Activated CD4-positive, alpha-beta T cell treated with anti-CD3 and anti-CD28 coated beads, Interleukin-2, amount 50 U/mL, for 16 hours (primary cell): Measurements from ENCODE around the gene PLA2G3.

Experiments
- DNase-seq: peaks from one replicate; pipeline ENCODE4 v3.0.0-alpha.2; 2020

The PLA2G3 gene

DNA sequence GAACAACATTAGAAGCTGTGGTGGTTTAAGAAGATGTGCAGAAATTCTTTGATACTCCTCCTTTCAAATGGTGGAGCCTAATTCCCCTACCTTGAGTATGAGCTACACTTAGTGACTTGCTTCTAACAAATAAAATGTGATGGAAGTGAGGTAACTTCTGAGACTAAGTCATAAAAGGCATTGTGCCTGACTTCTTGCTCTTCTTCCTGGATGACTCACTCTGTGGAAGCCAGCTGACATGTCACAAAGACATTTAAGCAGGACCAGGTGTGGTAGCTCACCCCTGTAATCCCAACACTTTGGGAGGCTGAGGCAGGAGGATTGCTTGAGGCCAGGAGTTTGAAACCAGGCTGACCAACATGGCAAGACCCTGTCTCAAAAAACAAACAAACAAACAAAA lies 3.9 kb upstream of the PLA2G3 start:
- DNase-seq, result peak; percentile 25

DNA sequence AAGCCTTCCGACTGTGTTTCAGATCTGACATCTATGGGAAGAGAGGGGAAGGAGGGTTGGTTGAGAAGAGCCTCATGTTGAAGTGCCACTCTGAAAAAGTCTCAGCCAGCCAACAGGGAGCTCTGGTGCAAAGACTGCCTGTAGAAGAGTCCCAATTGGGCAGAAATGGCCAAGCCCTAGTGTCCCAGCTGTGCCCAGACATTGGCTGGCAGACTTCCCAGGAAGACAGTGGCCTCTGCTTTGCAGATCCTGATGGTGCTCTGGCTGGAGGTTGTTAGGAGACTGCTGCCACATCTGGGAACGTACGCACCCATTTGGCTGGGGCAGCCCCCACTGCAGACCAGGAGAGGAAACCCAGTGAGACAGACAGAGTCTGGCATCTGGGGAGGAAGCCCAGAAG lies 3.2 kb upstream of the PLA2G3 start:
- no peak for DNase-seq

DNA sequence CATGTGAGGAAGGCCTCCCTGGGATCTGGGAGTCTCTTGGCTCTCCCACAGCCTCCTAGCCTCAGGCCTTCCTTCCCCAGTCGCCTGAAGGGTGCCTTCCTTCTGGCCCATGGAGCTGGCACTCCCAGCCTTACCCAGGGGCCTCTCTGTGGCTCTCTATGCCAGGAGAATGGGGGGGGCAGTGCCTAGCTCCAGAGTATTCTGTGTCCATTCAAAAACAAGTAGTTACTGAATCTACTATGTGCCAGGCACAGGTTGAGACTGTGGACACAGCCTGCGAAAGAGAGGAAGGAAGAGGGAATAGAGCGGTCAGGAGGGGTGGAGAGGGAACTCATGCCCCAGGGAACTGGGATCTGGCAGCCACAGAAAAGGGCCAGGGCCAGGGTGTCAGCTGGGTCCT lies 2.7 kb upstream of the PLA2G3 start:
- DNase-seq, result no peak

DNA sequence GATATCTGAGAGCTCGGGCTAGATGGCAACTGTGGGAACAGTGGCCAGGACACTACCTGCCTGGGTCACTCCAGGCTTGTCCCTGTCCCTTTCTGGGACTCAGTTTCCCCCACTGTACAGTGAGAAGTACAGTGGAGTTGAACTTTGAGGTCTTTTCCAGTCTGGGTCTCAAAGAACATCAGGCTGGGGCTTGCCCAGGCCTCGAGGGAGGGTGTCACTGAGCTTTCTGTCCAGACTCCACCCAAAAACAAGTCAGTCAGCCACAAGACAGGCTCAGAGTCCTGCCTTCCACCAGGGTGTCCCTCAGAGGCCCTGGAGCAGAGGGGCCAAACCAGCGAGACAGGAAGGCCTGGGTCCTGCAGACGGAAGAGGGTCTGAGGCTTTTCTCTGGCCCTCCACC lies 2.0 kb upstream of the PLA2G3 start:
- DNase-seq, result no peak

DNA sequence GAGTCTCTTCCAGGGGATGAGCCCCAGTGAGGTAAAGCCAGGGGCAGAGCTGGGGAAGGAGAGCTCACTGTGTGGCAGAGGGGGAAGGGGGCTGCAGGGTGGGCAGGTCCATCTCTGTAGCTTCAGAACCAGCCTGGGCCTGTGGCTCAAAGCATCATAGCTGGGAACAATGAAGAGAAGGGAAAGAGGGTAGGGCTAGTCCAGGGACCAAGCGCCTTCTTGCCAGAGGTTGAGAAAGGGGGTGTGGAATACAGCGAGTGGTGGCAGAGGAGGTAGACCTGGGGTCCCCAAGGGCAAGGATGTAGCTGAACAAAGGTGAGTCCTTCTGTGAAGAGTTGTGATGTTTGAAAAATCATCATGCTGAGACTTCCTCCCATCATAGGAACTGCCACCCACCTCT lies 1.2 kb upstream of the PLA2G3 start:
- no peak for DNase-seq

DNA sequence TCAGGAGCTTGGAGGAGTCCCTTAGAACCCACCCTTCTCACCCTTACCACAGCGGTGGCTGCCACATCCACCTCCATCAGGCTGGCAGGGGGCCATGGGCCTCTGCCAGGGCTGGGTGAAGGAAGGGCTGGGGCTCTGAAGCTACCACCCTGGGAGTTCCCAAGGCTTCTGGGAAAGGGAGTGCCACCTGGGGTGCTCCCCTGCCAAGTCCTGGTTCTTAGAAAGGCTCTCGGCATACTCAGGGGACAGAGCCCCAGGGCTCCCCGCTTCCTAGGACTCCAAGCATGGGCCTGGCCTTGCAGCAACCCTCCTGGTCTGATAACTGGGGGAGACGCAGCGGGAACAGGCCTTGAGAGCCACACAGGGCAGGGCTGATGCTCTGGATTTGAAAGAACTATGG lies 438 bp upstream of the PLA2G3 start:
- DNase-seq, result no peak

DNA sequence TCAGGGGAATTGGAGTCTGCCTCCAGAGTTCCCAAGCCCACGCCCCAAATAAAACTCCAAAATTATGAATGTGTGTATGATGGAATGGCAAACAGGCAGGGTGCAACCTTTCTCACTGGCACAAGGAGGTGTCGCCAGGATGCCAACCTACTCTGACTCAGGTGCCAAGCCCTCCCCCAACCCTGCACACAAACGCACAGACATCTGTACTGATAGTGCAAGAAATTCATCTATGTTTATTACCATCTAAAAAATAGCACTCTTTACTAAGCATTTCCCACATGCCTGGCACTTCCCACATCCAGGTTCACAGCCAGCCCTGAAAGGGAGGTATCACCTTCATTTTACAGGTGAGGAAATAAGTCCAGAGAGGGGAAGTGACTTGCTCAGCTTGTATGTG lies 1.2 kb downstream of the PLA2G3 start:
- no peak for DNase-seq

DNA sequence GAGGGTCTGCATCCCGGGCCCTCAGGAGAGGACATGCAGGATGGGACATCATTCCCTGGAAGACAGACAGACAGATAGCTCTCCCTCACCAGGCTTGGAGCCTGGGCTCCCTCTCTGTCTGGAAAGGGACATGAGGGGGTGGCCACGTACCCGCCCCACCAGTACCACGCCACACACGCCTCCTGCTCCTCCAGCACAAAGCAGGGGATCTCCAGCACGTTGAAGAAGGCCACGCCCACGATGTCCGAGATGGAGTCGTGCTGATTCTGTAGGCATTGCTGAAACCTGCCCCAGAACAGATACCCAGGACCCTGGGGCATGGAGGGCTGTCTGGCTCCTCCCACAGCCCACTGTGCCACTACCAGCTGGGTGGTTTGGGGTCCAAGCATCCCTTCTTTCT lies 2.2 kb downstream of the PLA2G3 start:
- DNase-seq, result no peak

DNA sequence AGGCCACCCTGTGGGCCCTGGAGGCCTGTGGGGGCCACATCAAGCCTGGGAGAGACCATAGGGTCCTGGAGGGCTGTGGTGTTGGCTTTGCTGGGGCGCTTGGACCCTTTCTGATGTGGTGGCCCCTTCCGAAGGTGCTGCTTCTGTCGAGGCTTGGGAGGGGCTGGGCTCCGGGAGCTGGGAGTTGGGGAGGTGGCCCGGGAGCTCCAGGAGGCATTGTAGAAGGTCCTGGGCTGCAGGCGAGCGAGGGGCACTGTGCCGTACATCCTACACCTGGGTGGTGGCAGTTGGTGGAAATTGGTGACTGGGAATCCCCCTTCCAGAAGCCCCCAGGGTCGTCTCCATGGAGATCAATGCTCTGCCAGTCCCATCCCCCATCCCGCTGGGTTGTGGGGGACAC lies 2.6 kb downstream of the PLA2G3 start:
- DNase-seq, result no peak

DNA sequence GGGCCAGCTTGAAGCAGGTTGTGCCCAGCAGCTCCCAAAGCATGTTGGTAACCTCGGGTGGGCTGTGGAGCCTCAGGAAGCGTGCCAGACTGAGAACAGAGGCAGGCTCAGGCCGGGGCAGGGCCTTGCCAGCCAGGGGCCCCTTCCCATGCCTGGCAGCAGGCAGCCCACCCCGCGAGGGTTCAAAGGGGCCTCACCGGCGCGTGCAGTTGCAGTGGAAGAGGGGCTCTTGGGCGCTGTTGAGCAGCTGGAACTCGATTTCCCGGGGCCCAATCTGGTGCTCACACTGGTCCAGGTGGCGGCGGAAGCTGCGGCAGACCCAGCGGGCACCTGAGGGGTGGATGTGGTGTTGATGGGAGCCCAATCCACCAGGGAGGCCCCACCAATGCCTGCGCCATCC lies 3.6 kb downstream of the PLA2G3 start:
- no peak for DNase-seq

DNA sequence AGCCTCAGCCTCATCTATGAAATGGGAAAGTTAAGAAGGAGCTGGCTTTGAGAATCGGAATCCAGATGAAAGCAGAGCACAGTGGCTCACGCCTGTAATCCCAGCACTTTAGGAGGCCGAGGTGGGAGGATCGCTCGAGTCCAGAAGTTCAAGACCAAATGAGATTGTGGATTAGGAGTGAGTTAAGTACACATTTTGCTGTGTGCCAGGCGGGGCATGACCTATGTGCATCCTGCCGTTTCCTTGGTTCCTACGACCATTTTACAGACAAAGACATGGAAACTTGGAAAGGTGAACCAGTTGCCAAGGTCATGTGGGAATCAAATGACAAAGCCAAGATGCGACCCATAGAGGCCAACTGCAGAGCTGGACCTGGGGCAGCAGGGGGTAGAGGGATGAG lies 4.2 kb downstream of the PLA2G3 start:
- no peak for DNase-seq

DNA sequence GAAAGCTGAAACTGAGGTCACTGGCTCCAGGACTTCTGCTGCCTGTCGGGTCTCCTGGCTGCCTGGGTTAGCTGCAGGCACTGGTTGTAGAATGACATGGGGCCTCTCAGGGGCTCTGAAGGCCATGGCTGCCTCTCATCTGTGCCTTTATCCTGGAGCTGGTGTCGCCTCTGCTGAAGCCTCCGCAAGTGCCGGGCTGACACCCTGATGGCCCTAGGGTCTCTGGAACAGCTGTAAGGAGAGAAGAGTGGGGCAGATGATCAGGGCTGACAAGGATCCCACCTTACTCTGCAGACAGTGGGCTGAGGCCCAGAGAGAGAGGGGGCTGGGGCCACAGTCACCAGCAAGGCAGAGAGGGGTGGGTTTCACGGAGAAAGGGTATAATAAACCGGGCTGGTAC lies 4.6 kb downstream of the PLA2G3 start:
- no peak for DNase-seq

DNA sequence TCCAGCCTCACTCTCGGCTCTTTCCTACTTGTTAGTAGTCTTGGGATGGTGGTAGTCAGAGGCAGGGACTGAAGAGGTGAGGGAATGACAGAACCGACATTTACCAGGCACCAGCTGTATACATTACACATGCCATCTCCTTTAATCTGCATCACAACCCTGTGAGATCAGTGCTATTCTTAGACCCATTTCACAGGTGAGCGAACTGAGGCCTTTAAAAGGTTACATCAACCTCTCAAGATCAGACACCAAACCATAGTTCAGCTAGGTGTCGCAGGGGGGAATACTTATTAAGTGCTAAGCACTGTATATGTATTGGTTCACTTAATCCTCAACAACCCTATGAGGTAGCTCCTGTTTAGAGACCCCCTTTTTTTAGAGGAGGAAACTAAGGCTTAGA lies 5.6 kb downstream of the PLA2G3 start:
- no peak for DNase-seq

DNA sequence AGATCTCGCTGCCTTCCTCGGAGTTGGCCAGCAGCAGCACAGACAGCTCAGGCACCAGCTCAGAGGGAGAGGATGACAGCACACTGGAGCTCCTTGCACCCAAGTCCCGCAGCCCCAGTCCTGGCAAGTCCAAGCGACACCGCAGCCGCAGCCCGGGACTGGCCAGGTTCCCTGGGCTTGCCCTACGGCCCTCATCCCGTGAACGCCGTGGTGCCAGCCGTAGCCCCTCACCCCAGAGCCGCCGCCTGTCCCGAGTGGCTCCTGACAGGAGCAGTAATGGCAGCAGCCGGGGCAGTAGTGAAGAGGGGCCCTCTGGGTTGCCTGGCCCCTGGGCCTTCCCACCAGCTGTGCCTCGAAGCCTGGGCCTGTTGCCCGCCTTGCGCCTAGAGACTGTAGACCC lies 6.4 kb downstream of the PLA2G3 start:
- DNase-seq, result no peak

DNA sequence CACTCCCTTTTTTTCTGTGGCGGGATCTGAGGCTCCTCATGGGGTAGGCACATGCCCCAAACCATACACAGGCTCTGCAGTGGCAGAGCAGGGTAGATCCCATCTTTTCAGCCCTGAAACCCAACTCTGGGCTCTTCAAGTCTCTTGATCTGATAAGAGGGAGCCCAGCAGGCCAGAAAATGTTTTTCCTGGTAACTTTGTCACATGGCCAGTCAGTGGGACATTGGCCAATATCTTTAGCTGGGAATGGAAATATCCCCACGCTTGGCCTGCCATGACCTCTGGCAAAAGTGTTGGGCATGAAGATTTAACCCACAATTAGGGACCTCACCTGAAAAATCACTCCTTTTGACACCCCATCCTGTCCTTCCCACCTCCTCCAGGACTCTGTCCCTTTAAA lies 9.4 kb downstream of the PLA2G3 start:
- DNase-seq, result no peak

DNA sequence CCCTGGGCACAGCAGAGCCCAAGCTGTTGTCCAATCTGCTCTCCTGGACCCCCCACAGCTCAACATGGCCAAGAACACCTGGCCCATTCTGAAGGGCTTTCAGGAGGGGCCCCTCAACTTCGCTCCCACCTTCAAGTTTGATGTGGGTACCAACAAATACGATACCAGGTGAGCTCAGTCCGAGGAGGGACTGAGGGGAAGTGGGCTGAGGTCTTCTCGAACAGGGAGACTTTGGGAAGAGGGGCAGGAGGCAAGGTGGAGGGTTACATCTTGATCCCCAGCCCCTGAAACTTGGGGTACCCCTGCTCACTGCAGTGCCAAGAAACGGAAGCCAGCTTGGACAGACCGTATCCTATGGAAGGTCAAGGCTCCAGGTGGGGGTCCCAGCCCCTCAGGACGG lies 12.2 kb downstream of the PLA2G3 start:
- DNase-seq, result no peak

DNA sequence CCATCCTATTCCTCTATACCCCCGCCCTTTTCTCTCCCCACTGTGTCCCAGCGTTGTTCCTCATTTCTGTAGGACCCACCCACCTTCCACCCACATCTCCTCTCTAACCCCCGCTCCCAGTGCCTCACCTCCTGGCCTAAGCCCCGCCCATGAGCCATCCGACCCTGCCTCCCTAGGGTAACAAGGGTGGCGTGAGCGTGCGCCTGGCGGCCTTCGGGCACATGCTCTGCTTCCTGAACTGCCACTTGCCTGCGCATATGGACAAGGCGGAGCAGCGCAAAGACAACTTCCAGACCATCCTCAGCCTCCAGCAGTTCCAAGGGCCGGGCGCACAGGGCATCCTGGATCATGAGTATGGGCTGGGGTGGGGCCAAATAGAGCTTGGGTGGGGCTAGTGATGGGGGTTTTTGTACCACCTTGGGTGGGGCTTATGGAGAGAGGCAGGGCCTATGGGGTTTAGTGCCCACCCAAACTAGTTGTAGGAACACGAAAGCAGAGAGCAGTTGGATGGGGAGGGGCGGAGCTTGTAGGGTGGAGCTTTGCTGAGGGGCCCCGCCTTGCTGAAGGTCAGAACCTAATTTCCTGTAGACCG lies 13.0 kb downstream of the PLA2G3 start:
- DNase-seq, result no peak

DNA sequence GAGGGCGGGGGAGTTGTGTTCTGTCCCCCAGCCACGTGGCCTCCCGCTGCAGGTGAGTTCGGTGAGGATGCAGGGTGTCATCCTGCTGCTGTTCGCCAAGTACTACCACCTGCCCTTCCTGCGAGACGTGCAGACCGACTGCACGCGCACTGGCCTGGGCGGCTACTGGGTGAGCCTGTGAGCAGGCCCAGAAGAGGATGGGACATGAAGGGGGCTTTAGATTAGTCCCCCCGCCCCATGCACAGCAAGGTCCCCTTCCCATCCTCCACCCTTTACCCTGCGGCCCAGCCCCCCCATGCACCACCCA lies 13.5 kb downstream of the PLA2G3 start:
- DNase-seq, result no peak

DNA sequence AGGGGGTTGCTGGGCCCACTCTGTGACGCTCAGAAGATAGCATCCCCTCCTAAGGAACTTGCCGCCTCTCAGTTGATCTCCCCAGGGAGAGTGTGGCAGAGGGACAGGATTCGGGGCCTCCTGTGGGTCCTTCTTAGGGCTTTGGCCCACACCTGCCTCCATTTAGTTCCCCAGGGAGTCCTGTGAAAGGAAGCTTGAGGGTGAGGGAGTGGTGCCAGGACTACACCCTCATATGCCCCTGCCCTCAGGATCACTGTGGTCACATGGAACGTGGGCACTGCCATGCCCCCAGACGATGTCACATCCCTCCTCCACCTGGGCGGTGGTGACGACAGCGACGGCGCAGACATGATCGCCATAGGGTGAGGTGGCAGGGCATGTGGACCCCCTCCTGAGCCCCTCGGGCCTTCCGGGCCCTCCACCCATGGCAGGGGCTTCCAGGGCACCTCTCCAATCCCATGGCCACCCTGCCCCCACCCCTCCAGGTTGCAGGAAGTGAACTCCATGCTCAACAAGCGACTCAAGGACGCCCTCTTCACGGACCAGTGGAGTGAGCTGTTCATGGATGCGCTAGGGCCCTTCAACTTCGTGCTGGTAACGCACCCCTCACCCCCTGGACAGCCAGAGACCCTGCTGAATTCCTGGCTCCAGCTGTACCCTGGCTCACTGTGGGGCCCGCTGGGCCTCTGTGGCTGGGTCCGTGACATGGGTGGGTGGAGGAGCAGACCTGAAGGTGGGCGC lies 14.0 kb downstream of the PLA2G3 start:
- no peak for DNase-seq

DNA sequence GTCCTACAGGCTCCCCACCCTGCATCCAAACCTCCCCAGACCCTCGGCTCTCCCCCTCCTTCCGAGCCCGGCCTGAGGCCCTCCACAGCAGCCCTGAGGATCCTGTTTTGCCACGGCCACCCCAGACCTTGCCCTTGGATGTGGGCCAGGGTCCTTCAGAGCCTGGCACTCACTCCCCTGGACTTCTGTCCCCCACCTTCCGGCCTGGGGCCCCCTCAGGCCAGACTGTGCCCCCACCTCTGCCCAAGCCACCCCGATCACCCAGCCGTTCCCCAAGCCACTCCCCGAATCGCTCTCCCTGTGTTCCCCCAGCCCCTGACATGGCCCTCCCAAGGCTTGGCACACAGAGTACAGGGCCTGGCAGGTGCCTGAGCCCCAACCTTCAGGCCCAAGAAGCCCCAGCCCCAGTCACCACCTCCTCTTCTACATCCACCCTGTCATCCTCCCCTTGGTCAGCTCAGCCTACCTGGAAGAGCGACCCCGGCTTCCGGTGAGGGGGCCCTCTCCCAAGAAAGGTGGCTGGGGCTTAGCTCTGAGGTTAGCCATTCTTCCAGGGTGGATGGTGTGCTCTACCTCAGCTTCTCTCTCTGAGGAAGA lies 14.7 kb downstream of the PLA2G3 start:
- no peak for DNase-seq

DNA sequence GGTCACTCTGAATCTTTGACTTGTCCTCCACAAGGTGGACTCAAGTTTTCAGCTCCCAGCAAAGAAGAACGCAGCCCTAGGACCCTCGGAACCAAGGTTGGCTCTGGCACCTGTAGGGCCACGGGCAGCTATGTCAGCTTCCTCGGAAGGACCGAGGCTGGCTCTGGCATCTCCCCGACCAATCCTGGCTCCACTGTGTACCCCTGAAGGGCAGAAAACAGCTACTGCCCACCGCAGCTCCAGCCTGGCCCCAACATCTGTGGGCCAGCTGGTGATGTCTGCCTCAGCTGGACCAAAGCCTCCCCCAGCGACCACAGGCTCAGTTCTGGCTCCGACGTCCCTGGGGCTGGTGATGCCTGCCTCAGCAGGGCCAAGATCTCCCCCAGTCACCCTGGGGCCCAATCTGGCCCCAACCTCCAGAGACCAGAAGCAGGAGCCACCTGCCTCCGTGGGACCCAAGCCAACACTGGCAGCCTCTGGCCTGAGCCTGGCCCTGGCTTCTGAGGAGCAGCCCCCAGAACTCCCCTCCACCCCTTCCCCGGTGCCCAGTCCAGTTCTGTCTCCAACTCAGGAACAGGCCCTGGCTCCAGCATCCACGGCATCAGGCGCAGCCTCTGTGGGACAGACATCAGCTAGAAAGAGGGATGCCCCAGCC lies 15.4 kb downstream of the PLA2G3 start:
- no peak for DNase-seq

DNA sequence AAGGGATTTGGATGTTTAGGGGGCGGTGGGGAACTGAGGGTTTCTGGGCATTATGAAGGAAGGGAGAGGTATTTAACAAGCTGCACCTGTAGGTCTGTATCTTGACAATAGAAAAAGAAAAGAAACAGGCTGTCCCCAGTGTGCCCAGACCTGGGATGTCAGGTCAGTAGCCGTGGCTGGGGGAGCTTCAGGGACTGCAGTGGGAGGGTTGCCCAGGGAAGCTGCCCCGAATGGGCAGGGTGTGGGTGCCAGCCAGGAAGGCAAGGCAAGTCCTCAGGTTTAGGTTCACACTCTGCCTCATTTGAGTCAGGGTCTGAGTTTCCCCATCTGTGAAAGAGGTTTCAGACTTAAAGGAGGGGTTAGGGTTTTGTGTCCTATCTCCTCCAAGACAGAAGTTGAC lies 16.0 kb downstream of the PLA2G3 start:
- no peak for DNase-seq

DNA sequence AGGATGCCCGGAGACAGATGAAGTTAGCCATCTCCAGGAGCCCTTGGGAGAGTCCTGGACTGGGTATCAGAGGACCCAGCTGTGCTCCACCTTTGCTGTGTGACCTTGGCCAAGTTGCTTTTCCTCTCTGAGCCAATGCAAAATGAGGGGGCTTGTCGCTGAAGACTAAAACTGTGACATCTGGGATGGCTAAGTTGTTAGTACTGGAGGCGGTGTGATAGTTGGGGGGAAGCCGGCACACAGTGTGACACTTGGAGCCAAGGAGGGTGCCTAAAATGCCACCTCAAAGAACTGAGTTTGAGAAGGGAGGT lies 17.1 kb downstream of the PLA2G3 start:
- no peak for DNase-seq

DNA sequence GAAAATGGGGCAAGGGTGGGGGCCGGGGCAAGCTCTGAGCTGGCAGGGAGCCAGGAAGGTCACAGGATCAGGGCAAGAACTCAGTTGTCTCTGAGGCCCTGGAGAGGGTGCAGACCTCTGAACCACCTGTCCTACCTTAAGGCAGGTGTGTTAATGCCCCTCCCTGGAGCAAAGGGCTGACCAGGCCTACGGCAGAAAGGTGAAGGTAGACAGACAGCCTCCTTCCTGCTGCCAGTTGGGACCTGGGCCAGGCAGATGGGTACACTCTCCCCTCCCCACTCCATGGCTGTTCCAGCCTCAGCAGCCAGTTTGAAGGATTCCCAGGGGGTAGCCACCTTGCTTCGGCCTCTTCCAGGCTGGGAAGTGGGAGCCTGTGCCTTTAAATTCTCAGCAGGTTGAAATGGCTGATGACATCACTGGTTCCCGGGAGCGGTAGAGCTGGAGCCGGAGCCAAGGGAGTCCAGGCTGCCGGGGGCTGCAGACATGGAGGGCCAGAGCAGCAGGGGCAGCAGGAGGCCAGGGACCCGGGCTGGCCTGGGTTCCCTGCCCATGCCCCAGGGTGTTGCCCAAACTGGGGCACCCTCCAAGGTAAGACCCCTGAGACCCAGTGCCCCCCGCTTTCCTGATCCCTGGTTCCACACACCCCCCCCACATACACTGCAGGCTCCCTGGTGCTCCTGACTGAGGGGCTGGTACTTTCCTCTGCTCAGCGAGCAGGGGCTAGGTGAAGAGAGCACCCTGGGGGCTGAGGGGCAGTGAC lies 17.6 kb downstream of the PLA2G3 start, which contains the start of gene INPP5J:
Gene INPP5J, plus strand, starts transcription at position 435 of the 760 bp plus-strand sequence. Its CDS starts 49 bp downstream, at position 484.
- no peak for DNase-seq
